OCI-LY1 (cell line): ENCODE data around the gene SCARB2.

Experiments
- CTCF ChIP-seq: fragments of 200-600 bp; sonication (generic), shearing (Covaris generic); IDR thresholded peaks from 2 replicates; pipeline ENCODE4 v1.5.1; 2017; ENCODE audit warnings: mild to moderate bottlenecking, antibody characterized with exemption, low read length, moderate library complexity, mixed read lengths
- EZH2 ChIP-seq: fragments of 200-600 bp; sonication (generic), shearing (Covaris generic); IDR thresholded peaks from 2 replicates; pipeline ENCODE4 v1.8.0; 2017; ENCODE audit warnings: borderline replicate concordance, mixed run types, mild to moderate bottlenecking, antibody characterized with exemption, low read length, moderate library complexity, mixed read lengths

DNA sequence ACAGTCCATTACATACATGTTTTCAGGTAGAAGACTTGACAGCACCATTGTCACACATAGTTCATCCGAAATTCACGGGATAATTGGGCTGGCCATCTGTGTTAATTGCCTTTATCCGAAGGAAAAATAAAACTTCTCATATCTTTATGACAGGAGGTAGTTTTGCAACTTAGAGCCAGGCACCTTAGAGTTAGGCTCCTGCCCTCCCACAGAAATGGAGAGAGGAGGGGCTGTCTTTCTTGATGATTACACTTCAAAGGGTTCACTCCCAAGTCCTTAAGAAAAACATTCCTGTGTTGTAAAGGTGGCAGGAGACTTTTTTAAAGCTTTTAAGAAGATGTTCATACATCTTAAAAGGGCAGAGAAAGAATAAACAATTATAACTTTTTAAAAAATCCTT lies 10.5 kb upstream of the SCARB2 start:
- TF ChIP-seq CTCF (no peak), EZH2 (no peak)
